SK-N-MC (cell line): ENCODE results near the gene SERPINB3.

Experiments
- EZH2 ChIP-seq: fragments of 200-600 bp; sonication (generic); IDR thresholded peaks from one replicate; pipeline ENCODE4 v1.6.1; 2017; ENCODE audit warnings: antibody characterized with exemption
- POLR2AphosphoS5 ChIP-seq: IDR thresholded peaks from 2 replicates; pipeline ENCODE4 v1.6.1; 2012; ENCODE audit warnings: mild to moderate bottlenecking, low read depth, low read length, borderline replicate concordance

GRCh38 chr18:63689064-63689463, 27.4 kb upstream of the SERPINB3 start:
- no peak for TF ChIP-seq EZH2
- TF ChIP-seq POLR2AphosphoS5, result no peak
